ENCODE data around the gene GMPPA. TPM values are rescaled to one million over a fixed set of nuclear protein-coding genes. Genes with fewer than 3 reads are reported as not detected.

GMPPA gene
- total RNA-seq, result 10 to 100 TPM in 3 of 4 donors, 1 to 10 TPM in 1; 5.4 to 29.9 (median 19.8) TPM

DNA sequence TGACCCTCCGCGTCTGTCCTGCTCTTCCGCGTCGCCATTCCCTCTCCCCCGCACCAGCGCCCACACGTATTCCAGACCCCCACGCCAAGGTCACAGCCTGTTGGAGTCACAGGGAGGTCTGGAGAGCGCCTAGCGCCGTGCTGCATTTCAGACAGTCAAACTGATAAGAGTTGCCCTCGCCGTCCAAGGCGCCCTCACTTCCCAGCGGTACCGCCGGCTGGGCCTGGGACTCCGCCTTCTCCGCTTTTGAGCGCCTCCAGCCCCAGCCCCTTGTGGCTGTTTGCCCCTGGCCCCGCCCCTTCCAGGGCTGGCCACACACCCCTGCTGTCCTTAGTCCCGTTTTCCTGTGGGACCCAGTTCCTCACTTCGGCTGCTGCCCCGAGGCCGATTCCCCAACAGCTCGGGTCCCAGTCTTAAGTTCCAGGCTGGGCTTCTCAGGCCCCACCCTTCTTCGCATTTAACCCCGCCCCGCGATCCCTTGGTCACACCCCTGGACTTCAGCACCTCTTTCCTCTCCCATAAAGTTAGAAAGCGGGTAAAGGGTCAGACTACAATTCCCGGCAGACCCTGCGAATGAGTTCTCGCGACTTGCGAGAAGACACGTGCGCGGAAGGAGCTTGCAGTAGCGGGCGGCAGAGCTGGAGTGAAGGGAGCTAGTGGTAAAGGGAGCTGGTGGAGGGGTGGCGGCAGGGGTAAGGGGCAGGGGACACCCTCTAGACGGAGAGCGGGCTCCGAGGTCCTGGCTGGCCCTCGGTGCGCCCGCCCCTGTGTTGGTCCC is at the start of gene GMPPA:
Gene GMPPA, plus strand, starts transcription at position 612 of the 778 bp plus-strand sequence. CDS start 1,085 bp downstream, outside the sequence.
- TF ChIP-seq, protein P1, sequence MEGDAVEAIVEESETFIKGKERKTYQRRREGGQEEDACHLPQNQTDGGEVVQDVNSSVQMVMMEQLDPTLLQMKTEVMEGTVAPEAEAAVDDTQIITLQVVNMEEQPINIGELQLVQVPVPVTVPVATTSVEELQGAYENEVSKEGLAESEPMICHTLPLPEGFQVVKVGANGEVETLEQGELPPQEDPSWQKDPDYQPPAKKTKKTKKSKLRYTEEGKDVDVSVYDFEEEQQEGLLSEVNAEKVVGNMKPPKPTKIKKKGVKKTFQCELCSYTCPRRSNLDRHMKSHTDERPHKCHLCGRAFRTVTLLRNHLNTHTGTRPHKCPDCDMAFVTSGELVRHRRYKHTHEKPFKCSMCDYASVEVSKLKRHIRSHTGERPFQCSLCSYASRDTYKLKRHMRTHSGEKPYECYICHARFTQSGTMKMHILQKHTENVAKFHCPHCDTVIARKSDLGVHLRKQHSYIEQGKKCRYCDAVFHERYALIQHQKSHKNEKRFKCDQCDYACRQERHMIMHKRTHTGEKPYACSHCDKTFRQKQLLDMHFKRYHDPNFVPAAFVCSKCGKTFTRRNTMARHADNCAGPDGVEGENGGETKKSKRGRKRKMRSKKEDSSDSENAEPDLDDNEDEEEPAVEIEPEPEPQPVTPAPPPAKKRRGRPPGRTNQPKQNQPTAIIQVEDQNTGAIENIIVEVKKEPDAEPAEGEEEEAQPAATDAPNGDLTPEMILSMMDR (IDR thresholded peaks at IDR 0.05), result no peak
- TF ChIP-seq POLR2A (IDR thresholded peaks at IDR 0.05), result peak in 1 of 2 donors; percentile 3
- DNase-seq (ENCODE audit: low spot score in 2 of 2), result peak; percentile 99
- H3K4me3 ChIP-seq (ENCODE audit: low read depth, poor library complexity, severe bottlenecking), result peak within 1 kb of the TSS; percentile 54
- intact Hi-C loops (cut with DNase I; ENCODE audit: low total_unique reads), result no loop called here
- WGBS, 2 donors, result 0% methylated on average over 44 to 47 of the region's 49 CpGs

DNA sequence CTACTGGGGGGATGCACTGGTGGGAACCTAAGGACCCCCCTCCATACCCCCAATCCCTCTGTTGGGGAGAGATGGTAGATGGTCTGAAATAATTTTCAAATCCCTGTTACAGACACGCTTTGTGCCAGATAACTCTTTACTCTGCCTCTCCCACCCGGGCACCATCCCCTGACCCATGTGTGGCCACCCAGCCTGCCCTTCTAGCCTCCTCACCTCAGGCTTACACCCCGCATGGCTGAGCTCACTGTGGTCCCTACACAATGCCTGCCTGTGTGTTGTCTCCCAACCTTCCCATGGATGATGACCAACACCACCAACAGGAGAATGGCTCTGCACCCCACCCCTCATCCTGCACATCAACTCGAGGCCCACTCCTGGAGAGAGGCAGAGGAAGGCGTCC is 49.1 kb upstream of the GMPPA start:
- no peak overlapping the region for H3K4me3 ChIP-seq (ENCODE audit: low read depth, poor library complexity, severe bottlenecking)
- no peak for DNase-seq (ENCODE audit: low spot score in 2 of 2)
- intact Hi-C loops (cut with DNase I; ENCODE audit: low total_unique reads), result no loop called here
- TF ChIP-seq, protein P1 (IDR thresholded peaks at IDR 0.05), result no peak
- TF ChIP-seq POLR2A (IDR thresholded peaks at IDR 0.05), result no peak
- WGBS, 2 donors, result 89% methylated on average over 5 of the region's 5 CpGs

DNA sequence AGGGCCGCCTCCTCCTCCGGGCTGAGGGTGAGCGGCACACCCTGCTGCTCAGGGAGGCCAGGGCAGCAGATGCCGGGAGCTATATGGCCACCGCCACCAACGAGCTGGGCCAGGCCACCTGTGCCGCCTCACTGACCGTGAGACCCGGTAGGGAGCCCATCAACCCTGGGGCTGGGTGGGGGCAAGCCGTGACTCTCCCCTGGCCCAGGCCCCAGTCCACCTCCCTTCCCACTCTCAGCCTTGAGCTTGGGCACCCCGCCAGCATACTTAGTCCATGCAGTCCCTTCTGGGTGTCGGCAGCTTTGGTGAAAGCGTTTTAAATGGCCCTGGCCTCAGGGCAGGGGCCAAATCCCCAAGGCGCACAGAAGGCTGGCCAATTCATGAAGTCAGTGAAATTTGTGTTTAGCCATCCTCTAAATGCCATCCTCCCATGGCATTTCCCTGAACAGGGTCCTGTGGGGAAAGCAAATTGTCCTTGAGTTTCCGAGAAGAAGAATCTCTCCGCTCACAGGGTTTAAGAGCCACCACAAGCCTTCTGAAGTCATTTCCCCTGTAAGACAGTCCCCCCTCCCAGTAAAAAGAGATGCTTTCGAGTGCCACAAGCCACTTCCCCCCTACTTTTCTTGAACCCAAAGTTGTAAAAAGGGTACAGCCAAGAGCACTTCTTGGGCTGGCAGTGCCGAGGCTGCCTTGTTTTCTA is 46.9 kb upstream of the GMPPA start:
- intact Hi-C loops (cut with DNase I; ENCODE audit: low total_unique reads), result no loop called here
- TF ChIP-seq, protein P1 (IDR thresholded peaks at IDR 0.05), result no peak
- TF ChIP-seq POLR2A (IDR thresholded peaks at IDR 0.05), result no peak
- no peak for DNase-seq (ENCODE audit: low spot score in 2 of 2)
- 72 to 78% methylated on average over 16 to 18 of the region's 18 CpGs for WGBS, 2 donors
- no peak overlapping the region for H3K4me3 ChIP-seq (ENCODE audit: low read depth, poor library complexity, severe bottlenecking)

DNA sequence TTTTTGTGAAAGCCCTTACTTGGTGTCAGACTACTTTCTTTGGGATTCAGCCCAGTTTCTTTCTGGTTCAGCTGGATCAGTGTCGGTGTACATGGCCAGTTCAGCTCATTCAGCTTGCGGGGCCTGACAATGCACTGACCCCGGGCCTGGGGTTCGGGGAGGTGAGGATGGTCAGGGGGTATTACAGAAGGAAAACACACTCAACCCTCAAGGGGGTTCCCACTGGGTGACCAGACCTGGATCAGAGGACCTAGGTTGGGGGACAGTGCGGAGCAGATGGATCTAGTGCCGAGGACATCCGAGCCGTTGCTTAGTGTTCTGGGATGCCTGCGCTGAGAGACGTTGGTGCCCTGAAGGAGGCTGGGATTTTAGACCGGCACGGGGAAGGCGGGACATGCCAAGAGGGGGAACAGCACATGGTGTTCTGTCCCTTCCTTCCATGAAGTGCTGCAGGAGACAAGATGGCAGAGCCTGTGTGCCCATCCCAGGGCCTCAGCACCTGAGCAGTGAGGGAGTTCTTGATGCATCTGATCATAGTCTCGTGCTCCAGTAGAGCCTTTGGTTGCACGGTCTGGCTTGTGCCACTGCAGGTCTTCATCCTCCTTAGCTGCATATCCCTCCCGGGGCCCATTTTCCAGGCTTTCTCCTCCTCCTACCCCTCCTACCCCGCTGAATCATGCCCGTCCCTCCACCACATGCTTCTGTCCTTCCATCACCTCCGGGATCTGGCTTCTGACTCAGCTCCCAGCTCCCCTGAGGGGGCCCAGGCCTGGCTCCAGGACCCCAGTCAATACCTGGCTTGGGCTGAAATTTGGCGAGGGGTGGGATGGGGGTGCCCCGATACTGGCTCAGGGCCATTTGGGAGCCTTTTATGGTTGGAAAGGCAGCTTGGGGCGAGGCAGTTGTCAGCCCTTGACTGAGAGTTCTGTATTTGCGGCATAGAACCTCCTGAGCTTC is 46.1 kb upstream of the GMPPA start:
- no peak for TF ChIP-seq POLR2A (IDR thresholded peaks at IDR 0.05)
- TF ChIP-seq, protein P1 (IDR thresholded peaks at IDR 0.05), result no peak
- no peak for DNase-seq (ENCODE audit: low spot score in 2 of 2)
- intact Hi-C loops (cut with DNase I; ENCODE audit: low total_unique reads), result no loop called here
- no peak overlapping the region for H3K4me3 ChIP-seq (ENCODE audit: low read depth, poor library complexity, severe bottlenecking)
- 45 to 53% methylated on average over 23 of the region's 23 CpGs for WGBS, 2 donors
